Prostate gland (tissue), 2 donors: ENCODE measurements around the gene ZSWIM3.

Experiments
- CTCF ChIP-seq, 4 experiments: fragments of 200-600 bp in 2 of 4; fragments of 450-650 bp in 2 of 4; sonication (generic) in 2 of 4; IDR thresholded peaks; 1 replicate in 3 of 4; 2 replicates in 1 of 4; pipeline ENCODE4 v1.5.1; 2016 to 2019; ENCODE audit warnings: antibody characterized with exemption in 4 of 4, mild to moderate bottlenecking in 2 of 4, moderate library complexity in 2 of 4
- POLR2A ChIP-seq: fragments of 450-650 bp; IDR thresholded peaks from one replicate; pipeline ENCODE4 v1.6.1; 2016; ENCODE audit warnings: antibody characterized with exemption, mild to moderate bottlenecking

GRCh38 chr20:45827030-45827652 is 30.3 kb upstream of the ZSWIM3 start, which contains the start of gene TNNC2:
- TF ChIP-seq CTCF (IDR thresholded peaks at IDR 0.05): no peak
- no peak for TF ChIP-seq POLR2A
